ENCODE data around the gene TEAD1.

DNA sequence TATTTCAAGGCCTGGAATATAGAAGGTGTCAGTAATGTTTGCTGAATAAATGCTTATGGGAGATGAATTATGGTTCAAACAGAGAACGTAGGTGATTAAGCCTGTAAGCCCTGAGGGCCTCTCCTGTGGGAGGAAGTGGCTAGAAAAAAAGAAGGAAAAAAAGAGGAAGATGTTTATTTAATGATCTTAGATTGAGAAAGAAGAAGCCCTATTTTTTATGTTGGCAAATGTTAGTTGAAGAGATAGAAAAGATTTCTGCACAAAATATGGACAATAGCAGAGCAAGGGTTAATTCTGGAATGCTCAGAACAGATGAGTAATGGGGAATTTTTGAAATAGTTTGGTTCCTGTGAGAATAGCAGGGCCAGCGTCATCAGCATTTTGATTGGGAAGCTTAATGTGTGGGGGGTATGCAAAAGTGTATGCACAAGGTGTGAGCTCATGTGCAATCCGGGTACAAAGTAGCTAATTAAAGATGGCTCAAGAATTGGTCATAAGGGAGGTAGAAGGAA is 95.7 kb downstream of the TEAD1 start:
- TF ChIP-seq, protein P1, sequence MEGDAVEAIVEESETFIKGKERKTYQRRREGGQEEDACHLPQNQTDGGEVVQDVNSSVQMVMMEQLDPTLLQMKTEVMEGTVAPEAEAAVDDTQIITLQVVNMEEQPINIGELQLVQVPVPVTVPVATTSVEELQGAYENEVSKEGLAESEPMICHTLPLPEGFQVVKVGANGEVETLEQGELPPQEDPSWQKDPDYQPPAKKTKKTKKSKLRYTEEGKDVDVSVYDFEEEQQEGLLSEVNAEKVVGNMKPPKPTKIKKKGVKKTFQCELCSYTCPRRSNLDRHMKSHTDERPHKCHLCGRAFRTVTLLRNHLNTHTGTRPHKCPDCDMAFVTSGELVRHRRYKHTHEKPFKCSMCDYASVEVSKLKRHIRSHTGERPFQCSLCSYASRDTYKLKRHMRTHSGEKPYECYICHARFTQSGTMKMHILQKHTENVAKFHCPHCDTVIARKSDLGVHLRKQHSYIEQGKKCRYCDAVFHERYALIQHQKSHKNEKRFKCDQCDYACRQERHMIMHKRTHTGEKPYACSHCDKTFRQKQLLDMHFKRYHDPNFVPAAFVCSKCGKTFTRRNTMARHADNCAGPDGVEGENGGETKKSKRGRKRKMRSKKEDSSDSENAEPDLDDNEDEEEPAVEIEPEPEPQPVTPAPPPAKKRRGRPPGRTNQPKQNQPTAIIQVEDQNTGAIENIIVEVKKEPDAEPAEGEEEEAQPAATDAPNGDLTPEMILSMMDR (IDR thresholded peaks at IDR 0.05) = no peak
- TF ChIP-seq POLR2A (IDR thresholded peaks at IDR 0.05) = no peak
- TF ChIP-seq EP300 (IDR thresholded peaks at IDR 0.05) = no peak
